NCI-H2196 treated with DMSO at 0.1 percent for 48 hours (cell line): ENCODE results near the gene HPS5.

Experiments
- DNase-seq: peaks from one replicate; lab custom pipeline; 2025; ENCODE audit not compliant: unreplicated experiment; lab: John Stamatoyannopoulos, UW

Gene HPS5

GRCh38 chr11:18321578-18321968 lies 367 bp downstream of the HPS5 start:
- no peak for DNase-seq

GRCh38 chr11:18320617-18321016 lies 1.3 kb downstream of the HPS5 start:
- DNase-seq = no peak

- no peak for DNase-seq
Observed at GRCh38 chr11:18319914-18320313, 2.0 kb downstream of the HPS5 start.

- DNase-seq = no peak
Observed at GRCh38 chr11:18317551-18317950, 4.4 kb downstream of the HPS5 start.

GRCh38 chr11:18315893-18316292 lies 6.0 kb downstream of the HPS5 start:
- no peak for DNase-seq

- no peak for DNase-seq
Observed at GRCh38 chr11:18314784-18315523, 7.0 kb downstream of the HPS5 start.

- DNase-seq = no peak
Observed at GRCh38 chr11:18313965-18314763, 7.8 kb downstream of the HPS5 start.

GRCh38 chr11:18312663-18313420 lies 9.1 kb downstream of the HPS5 start:
- no peak for DNase-seq

- no peak for DNase-seq
Observed at GRCh38 chr11:18312012-18312411, 9.9 kb downstream of the HPS5 start.

- no peak for DNase-seq
Observed at GRCh38 chr11:18310800-18311340, 11.1 kb downstream of the HPS5 start.

- DNase-seq = no peak
Observed at GRCh38 chr11:18309691-18310090, 12.2 kb downstream of the HPS5 start.

- no peak for DNase-seq
Observed at GRCh38 chr11:18308242-18308641, 13.7 kb downstream of the HPS5 start.

- DNase-seq = no peak
Observed at GRCh38 chr11:18307461-18308139, 14.3 kb downstream of the HPS5 start.

- no peak for DNase-seq
Observed at GRCh38 chr11:18304745-18305144, 17.2 kb downstream of the HPS5 start.

- DNase-seq = no peak
Observed at GRCh38 chr11:18299721-18300120, 22.2 kb downstream of the HPS5 start.

GRCh38 chr11:18295316-18295715 lies 26.6 kb downstream of the HPS5 start:
- no peak for DNase-seq

GRCh38 chr11:18294862-18295261 lies 27.1 kb downstream of the HPS5 start:
- DNase-seq = no peak

GRCh38 chr11:18288911-18289310 lies 33.0 kb downstream of the HPS5 start:
- DNase-seq = no peak

- DNase-seq = no peak
Observed at GRCh38 chr11:18285841-18286240, 36.1 kb downstream of the HPS5 start.

GRCh38 chr11:18282626-18283025 lies 39.3 kb downstream of the HPS5 start:
- DNase-seq = no peak
